CD4-positive, CD25-positive, alpha-beta regulatory T cell (primary cell): ENCODE results near the gene ERV3-1. TPM values are rescaled to one million over a fixed set of nuclear protein-coding genes. Genes with fewer than 3 reads are reported as not detected.

Source experiments
- ATAC-seq, 2 donors: fragments of 150-1000 bp; cut with Tn5 transposase; one replicate each; pipeline ENCODE4 v1.10.0; 2021; ENCODE audit warnings: low read depth in 2 of 2, moderate number of reproducible peaks in 2 of 2, moderate library complexity in 1 of 2
- DNase-seq, 3 donors: peaks; one replicate each; pipeline versions ENCODE4 v3.0.0 to v3.0.0-alpha.2; 2012 to 2022; ENCODE audit warnings: mixed read lengths in 1 of 3
- H3K27ac ChIP-seq: one replicate; pipeline ENCODE4 v1.7.0; 2013; ENCODE audit warnings: mild to moderate bottlenecking, low read length; ENCODE audit not compliant: insufficient read depth, poor library complexity, severe bottlenecking
- H3K27me3 ChIP-seq: one replicate; pipeline ENCODE4 v1.7.0; 2013; ENCODE audit warnings: low read length; ENCODE audit not compliant: control insufficient read depth, insufficient read depth
- H3K36me3 ChIP-seq: one replicate; pipeline ENCODE4 v1.7.0; 2013; ENCODE audit warnings: mild to moderate bottlenecking, low read length, moderate library complexity; ENCODE audit not compliant: control insufficient read depth, insufficient read depth
- H3K4me1 ChIP-seq: 2 replicates; pipeline ENCODE4 v1.7.0; 2013; ENCODE audit warnings: mild to moderate bottlenecking, low read length; ENCODE audit not compliant: insufficient read depth, control insufficient read depth, poor library complexity, severe bottlenecking
- H3K4me3 ChIP-seq: one replicate; pipeline ENCODE4 v1.7.0; 2013; ENCODE audit warnings: low read depth, mild to moderate bottlenecking, low read length, moderate library complexity
- H3K9me3 ChIP-seq, 2 experiments: 1 replicate in 1 of 2; 2 replicates in 1 of 2; pipeline ENCODE4 v1.7.0; 2013; ENCODE audit warnings: low read length in 2 of 2, mild to moderate bottlenecking in 1 of 2, moderate library complexity in 1 of 2; ENCODE audit not compliant: control insufficient read depth in 2 of 2
- H3K27ac Mint-ChIP-seq, 3 donors: one replicate each; pipeline ENCODE4 v1.8.0; 2020 to 2022; ENCODE audit warnings: mild to moderate bottlenecking in 3 of 3, mixed read lengths in 3 of 3, moderate library complexity in 2 of 3
- H3K27me3 Mint-ChIP-seq: one replicate; pipeline ENCODE4 v1.8.0; 2022; ENCODE audit warnings: mild to moderate bottlenecking, mixed read lengths
- H3K36me3 Mint-ChIP-seq: one replicate; pipeline ENCODE4 v1.8.0; 2020; ENCODE audit warnings: mixed read lengths
- H3K4me1 Mint-ChIP-seq, 4 donors: one replicate each; pipeline ENCODE4 v1.8.0; 2020 to 2022; ENCODE audit warnings: mixed read lengths in 4 of 4, mild to moderate bottlenecking in 1 of 4
- H3K4me3 Mint-ChIP-seq, 4 donors: one replicate each; pipeline ENCODE4 v1.8.0; 2020 to 2022; ENCODE audit warnings: mild to moderate bottlenecking in 4 of 4, mixed read lengths in 4 of 4, moderate library complexity in 3 of 4
- H3K9me3 Mint-ChIP-seq, 7 donors: one replicate each; pipeline ENCODE4 v1.8.0; 2020 to 2022; ENCODE audit warnings: mixed read lengths in 7 of 7, mild to moderate bottlenecking in 3 of 7, moderate library complexity in 2 of 7
- polyA plus RNA-seq, 4 donors: library from polyadenylated mRNA; unstranded; fragments of 300-500 nt; fragmentation: Illumina TruSeq; gene quantifications; one replicate each; pipeline ENCODE4 v1.2.3, GENCODE V29; 2021
- total RNA-seq: library from RNA; stranded (reverse); gene quantifications from one replicate; pipeline ENCODE4 v1.2.3, GENCODE V29; 2022

The ERV3-1 gene
- total and polyA plus RNA-seq, 5 donors from 2014 or later: 5.8 to 16.7 (median 7.5) TPM

DNA sequence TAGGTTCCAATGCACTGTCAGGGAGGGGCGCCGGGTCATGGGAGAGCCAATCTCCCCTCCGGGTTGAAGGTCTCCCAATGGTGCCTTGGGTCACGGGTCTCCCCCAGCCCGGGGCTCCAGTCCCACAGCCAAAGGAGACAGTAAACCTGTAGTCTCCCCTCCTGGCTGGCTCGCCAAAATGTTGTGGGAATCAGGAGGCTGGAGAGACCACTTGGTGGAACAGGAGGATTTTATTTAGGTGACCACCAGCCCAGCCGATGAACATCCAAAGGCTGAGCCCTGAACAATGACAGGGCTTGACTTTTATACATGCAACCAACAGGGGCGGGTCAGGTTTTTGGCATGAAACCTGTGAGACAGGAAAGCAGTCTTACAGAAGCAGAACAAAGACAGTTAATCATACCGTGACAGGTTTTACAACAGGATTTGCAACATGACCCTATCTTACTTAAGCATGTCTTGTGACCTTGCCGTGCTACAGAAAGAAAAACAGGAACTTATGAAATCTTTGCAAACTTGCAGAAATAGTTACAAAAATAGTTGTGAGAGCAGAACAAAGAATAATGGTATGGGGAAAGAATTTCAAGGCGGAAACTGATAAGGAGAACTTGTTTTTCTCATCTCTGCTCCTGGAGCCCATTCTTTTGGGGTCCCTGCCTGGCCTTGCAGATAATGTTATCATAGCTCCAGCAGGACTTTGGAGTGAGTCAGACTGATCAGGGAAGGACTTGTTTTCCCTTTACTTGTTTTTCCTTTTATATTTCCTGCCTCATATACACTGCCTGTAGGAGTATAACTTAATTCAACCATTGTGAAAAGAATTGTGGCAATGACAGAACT is 7.1 kb downstream of the ERV3-1 start:
- no peaks in the 10 kb centered on the region for H3K27me3 Mint-ChIP-seq
- peaks cover under 1% of the 10 kb centered on the region for H3K4me1 ChIP-seq
- H3K36me3 Mint-ChIP-seq: peaks cover 62% of the 10 kb centered on the region
- H3K27ac Mint-ChIP-seq: no peak overlapping the region
- DNase-seq (no peak), ATAC-seq (peak in 1 of 2 donors; percentile 14)
- H3K4me3 Mint-ChIP-seq: peak overlapping the region in 2 of 4 donors; percentile 27 to 76
- H3K9me3 Mint-ChIP-seq: peaks cover 4 to 74% (median 33%) of the 10 kb centered on the region in 7 donors
- no peak overlapping the region for H3K27ac ChIP-seq
- H3K27me3 ChIP-seq: no peaks in the 10 kb centered on the region
- no peak overlapping the region for H3K4me3 ChIP-seq
- H3K4me1 Mint-ChIP-seq: peaks cover 10 to 22% (median 20%) of the 10 kb centered on the region in 4 donors
- H3K9me3 ChIP-seq: peaks cover 54 to 77% of the 10 kb centered on the region in 2 experiments
- H3K36me3 ChIP-seq: peaks cover 46% of the 10 kb centered on the region

DNA sequence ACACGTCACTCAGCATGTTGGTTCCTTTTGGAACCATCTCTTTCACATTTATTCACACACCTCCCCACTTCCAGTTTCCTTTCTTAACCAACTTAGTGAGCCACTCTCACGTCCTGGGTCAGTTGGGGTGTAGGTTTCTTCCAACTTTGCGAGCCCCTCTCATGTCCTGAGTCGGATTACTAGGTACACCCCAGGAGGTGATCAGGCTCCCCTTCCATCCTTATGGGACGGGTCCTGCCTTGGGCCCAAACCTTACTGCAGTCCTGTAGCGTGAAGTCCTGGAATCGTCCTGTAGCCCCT is 7.7 kb downstream of the ERV3-1 start:
- peaks cover 58 to 83% of the 10 kb centered on the region in 2 experiments for H3K9me3 ChIP-seq
- H3K27me3 ChIP-seq: no peaks in the 10 kb centered on the region
- H3K27me3 Mint-ChIP-seq: no peaks in the 10 kb centered on the region
- no peak overlapping the region for H3K4me3 ChIP-seq
- no peak overlapping the region for H3K27ac ChIP-seq
- peaks cover 8 to 20% (median 19%) of the 10 kb centered on the region in 4 donors for H3K4me1 Mint-ChIP-seq
- H3K4me1 ChIP-seq: no peaks in the 10 kb centered on the region
- ATAC-seq: no peak
- H3K36me3 ChIP-seq: peaks cover 42% of the 10 kb centered on the region
- H3K36me3 Mint-ChIP-seq: peaks cover 59% of the 10 kb centered on the region
- no peak for DNase-seq
- no peak overlapping the region for H3K27ac Mint-ChIP-seq
- H3K4me3 Mint-ChIP-seq: no peak overlapping the region
- peaks cover 4 to 79% (median 36%) of the 10 kb centered on the region in 7 donors for H3K9me3 Mint-ChIP-seq

DNA sequence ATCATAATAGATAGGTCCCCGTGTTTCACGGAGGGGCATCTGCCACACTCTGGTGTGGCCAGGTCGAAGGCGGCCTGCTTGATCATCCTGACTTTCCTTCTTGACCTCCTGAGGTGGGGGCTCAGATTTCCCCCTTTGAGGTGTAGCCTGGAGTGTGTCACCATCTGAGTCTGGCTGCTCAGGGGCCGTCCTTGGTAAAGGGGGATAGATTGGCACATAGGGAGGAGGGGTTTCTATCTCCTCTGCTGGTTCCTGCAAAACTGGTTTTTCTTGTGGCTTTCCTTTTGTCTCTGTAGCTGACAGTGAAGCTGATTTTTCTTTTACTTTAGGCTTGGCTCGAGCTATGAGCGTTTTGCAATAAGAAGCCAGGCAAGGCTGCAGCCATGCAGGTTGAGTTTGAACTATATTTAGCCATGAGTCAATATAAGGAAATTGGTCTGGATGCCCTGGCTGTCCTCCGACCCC is 8.5 kb downstream of the ERV3-1 start:
- DNase-seq (no peak), ATAC-seq (no peak)
- Histone ChIP-seq H3K4me3 (no peak overlapping the region), H3K9me3 (peaks cover 61 to 84% of the 10 kb centered on the region in 2 experiments), H3K27me3 (no peaks in the 10 kb centered on the region), H3K27ac (no peak overlapping the region), H3K4me1 (no peaks in the 10 kb centered on the region), H3K36me3 (peaks cover 37% of the 10 kb centered on the region)
- H3K4me1 Mint-ChIP-seq: peaks cover 5 to 15% (median 12%) of the 10 kb centered on the region in 4 donors
- H3K27me3 Mint-ChIP-seq: no peaks in the 10 kb centered on the region
- no peak overlapping the region for H3K27ac Mint-ChIP-seq
- H3K9me3 Mint-ChIP-seq: peaks cover 4 to 83% (median 34%) of the 10 kb centered on the region in 7 donors
- H3K36me3 Mint-ChIP-seq: peaks cover 51% of the 10 kb centered on the region
- H3K4me3 Mint-ChIP-seq: peak overlapping the region in 1 of 4 donors; percentile 36

DNA sequence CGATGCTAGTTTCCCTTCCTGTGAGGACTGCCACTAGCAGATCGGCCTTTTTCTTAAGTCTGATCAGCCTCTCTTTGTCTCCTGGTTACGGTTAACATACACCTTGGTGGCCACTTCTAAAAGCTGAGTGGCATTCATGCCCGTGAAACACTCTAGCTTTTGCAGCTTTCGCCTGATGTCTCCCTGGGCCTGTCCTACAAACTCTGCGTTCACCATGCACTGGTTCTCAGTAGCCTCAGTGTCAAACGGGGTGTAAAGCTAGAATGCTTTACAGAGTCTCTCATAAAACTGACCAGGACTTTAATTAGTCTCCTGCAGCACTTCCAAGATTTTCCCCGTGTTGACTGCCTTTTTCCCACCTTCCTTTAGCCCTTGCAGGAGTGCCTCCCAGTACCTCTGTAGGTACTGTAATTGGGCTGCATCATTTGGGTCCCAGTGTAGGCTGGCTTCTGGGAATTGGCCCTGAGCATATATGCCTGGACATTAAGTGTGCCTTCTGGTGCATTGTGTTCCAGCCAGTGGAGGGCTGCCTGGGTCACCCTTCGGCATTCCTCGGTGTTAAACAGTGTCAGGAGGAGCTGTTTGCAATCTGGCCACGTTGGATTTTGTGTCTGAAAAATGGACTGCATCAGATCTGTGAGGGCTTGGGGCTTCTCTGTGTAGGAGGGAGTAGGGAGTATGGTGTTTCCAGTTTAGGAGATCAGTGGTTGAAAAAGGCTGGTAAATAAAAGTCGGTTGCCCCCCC is 9.2 kb downstream of the ERV3-1 start:
- H3K36me3 ChIP-seq: peaks cover 35% of the 10 kb centered on the region
- no peaks in the 10 kb centered on the region for H3K4me1 ChIP-seq
- no peak overlapping the region for H3K4me3 Mint-ChIP-seq
- ATAC-seq: no peak
- no peak overlapping the region for H3K27ac Mint-ChIP-seq
- H3K27me3 Mint-ChIP-seq: no peaks in the 10 kb centered on the region
- H3K27ac ChIP-seq: no peak overlapping the region
- peaks cover 46% of the 10 kb centered on the region for H3K36me3 Mint-ChIP-seq
- H3K4me1 Mint-ChIP-seq: peaks cover 5 to 14% (median 7%) of the 10 kb centered on the region in 4 donors
- H3K9me3 Mint-ChIP-seq: peaks cover 5 to 78% (median 35%) of the 10 kb centered on the region in 7 donors
- H3K9me3 ChIP-seq: peaks cover 63 to 90% of the 10 kb centered on the region in 2 experiments
- no peak overlapping the region for H3K4me3 ChIP-seq
- no peaks in the 10 kb centered on the region for H3K27me3 ChIP-seq
- DNase-seq: no peak

DNA sequence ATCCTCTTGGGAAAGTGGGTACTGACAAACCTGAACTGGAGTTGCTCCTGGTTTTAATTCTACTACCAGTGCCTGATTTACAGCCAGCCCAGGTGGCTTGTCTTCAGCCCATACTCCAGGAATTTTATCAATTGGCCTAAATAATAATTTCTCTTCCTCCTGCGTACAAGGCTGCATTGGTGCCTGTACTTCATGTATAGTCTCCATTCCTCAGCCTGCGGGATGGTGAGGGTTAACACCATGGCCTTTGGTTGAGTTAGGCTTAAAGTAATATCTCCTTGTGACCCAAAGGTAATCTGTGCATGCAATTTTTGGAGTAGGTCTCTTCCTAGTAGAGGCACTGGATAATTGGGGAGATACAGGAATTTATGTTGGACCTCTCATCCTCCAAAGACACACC is 10.2 kb downstream of the ERV3-1 start:
- Mint-ChIP-seq H3K36me3 (peaks cover 38% of the 10 kb centered on the region), H3K27me3 (no peaks in the 10 kb centered on the region), H3K9me3 (peaks cover 9 to 79% (median 37%) of the 10 kb centered on the region in 7 donors), H3K4me3 (no peak overlapping the region), H3K4me1 (peaks cover under 1 to 8% (median 3%) of the 10 kb centered on the region in 4 donors), H3K27ac (no peak overlapping the region)
- Histone ChIP-seq H3K4me3 (no peak overlapping the region), H3K9me3 (peaks cover 62 to 92% of the 10 kb centered on the region in 2 experiments), H3K36me3 (peaks cover 26% of the 10 kb centered on the region), H3K27ac (no peak overlapping the region), H3K27me3 (no peaks in the 10 kb centered on the region), H3K4me1 (no peaks in the 10 kb centered on the region)
- ATAC-seq: no peak
- DNase-seq: no peak

DNA sequence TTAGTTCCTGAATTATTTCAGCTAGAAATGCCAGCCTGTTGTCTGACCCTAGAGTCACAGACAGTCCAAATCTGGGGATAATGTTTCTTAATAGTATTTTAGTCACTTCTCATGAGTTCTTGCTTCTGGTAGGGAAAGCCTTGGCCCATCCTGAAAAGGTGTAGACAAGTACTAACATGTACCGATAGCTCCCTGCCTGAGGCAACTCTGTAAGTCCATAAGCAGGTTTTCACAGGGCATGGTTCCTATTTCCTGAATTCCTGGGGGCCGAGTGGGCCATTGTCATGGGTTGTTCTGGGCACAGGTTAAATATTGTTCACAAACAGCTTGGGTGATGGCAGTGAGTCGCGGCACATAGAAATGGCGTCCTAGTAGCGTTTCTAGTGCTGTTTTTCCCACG is 12.6 kb downstream of the ERV3-1 start:
- peaks cover 4% of the 10 kb centered on the region for H3K36me3 ChIP-seq
- no peaks in the 10 kb centered on the region for H3K27me3 ChIP-seq
- no peak for DNase-seq
- Mint-ChIP-seq H3K4me3 (no peak overlapping the region), H3K4me1 (peaks cover 0 to 10% (median 0%) of the 10 kb centered on the region in 4 donors), H3K36me3 (peaks cover 28% of the 10 kb centered on the region), H3K27me3 (no peaks in the 10 kb centered on the region), H3K27ac (no peak overlapping the region), H3K9me3 (peaks cover 9 to 73% (median 46%) of the 10 kb centered on the region in 7 donors)
- H3K9me3 ChIP-seq: peaks cover 63 to 94% of the 10 kb centered on the region in 2 experiments
- H3K27ac ChIP-seq: no peak overlapping the region
- no peak for ATAC-seq
- no peaks in the 10 kb centered on the region for H3K4me1 ChIP-seq
- no peak overlapping the region for H3K4me3 ChIP-seq

GRCh38 chr7:64992971-64993370 is 13.5 kb downstream of the ERV3-1 start:
- H3K27ac Mint-ChIP-seq: no peak overlapping the region
- H3K4me1 ChIP-seq: no peaks in the 10 kb centered on the region
- H3K27ac ChIP-seq: no peak overlapping the region
- H3K4me3 ChIP-seq: no peak overlapping the region
- H3K4me3 Mint-ChIP-seq: no peak overlapping the region
- no peaks in the 10 kb centered on the region for H3K27me3 ChIP-seq
- H3K9me3 ChIP-seq: peaks cover 65 to 94% of the 10 kb centered on the region in 2 experiments
- peaks cover 7 to 73% (median 42%) of the 10 kb centered on the region in 7 donors for H3K9me3 Mint-ChIP-seq
- peaks cover 28% of the 10 kb centered on the region for H3K36me3 Mint-ChIP-seq
- H3K27me3 Mint-ChIP-seq: no peaks in the 10 kb centered on the region
- no peak for ATAC-seq
- H3K36me3 ChIP-seq: no peaks in the 10 kb centered on the region
- DNase-seq: no peak
- H3K4me1 Mint-ChIP-seq: peaks cover 0 to 10% (median 0%) of the 10 kb centered on the region in 4 donors
